Dendritic cell treated with granulocyte-macrophage colony-stimulating factor and Interleukin-4, amounts not matched to agents 40 ng/mL and 50 ng/mL, for 4 days (primary cell): ENCODE measurements around the gene SNTB2.

ENCODE experiments used
- H3K27ac Mint-ChIP-seq: one replicate; pipeline ENCODE4 v1.8.0; 2022; ENCODE audit warnings: mild to moderate bottlenecking, mixed read lengths
- H3K27me3 Mint-ChIP-seq: one replicate; pipeline ENCODE4 v1.8.0; 2022; ENCODE audit warnings: mild to moderate bottlenecking, mixed read lengths
- H3K36me3 Mint-ChIP-seq: one replicate; pipeline ENCODE4 v1.8.0; 2022; ENCODE audit warnings: low read depth, mixed read lengths
- H3K4me1 Mint-ChIP-seq: one replicate; pipeline ENCODE4 v1.8.0; 2022; ENCODE audit warnings: low read depth, mixed read lengths
- H3K4me3 Mint-ChIP-seq: one replicate; pipeline ENCODE4 v1.8.0; 2022; ENCODE audit warnings: mild to moderate bottlenecking, moderate library complexity, mixed read lengths
- H3K9me3 Mint-ChIP-seq: one replicate; pipeline ENCODE4 v1.8.0; 2022; ENCODE audit warnings: mixed read lengths
- intact Hi-C: fragments of 100-400 bp; cut with micrococcal nuclease; formaldehyde crosslinking; loops from one replicate; pipeline ENCODE4 v1.15.0; 2022

The SNTB2 gene

GRCh38 chr16:69315486-69316311 is 128.7 kb downstream of the SNTB2 start:
- H3K4me1 Mint-ChIP-seq = peaks cover 24% of the 10 kb centered on the region
- H3K27me3 Mint-ChIP-seq = no peaks in the 10 kb centered on the region
- no peak overlapping the region for H3K27ac Mint-ChIP-seq
- no peak overlapping the region for H3K4me3 Mint-ChIP-seq
- intact Hi-C loops = no loop called here
- H3K36me3 Mint-ChIP-seq = peaks cover 85% of the 10 kb centered on the region
- H3K9me3 Mint-ChIP-seq = no peaks in the 10 kb centered on the region

- Mint-ChIP-seq H3K36me3 (peaks cover 93% of the 10 kb centered on the region), H3K27me3 (no peaks in the 10 kb centered on the region), H3K4me3 (no peak overlapping the region), H3K9me3 (no peaks in the 10 kb centered on the region), H3K4me1 (peaks cover 24% of the 10 kb centered on the region), H3K27ac (no peak overlapping the region)
- intact Hi-C loops = no loop called here
Measured at GRCh38 chr16:69316595-69317034, 129.7 kb downstream of the SNTB2 start.

DNA sequence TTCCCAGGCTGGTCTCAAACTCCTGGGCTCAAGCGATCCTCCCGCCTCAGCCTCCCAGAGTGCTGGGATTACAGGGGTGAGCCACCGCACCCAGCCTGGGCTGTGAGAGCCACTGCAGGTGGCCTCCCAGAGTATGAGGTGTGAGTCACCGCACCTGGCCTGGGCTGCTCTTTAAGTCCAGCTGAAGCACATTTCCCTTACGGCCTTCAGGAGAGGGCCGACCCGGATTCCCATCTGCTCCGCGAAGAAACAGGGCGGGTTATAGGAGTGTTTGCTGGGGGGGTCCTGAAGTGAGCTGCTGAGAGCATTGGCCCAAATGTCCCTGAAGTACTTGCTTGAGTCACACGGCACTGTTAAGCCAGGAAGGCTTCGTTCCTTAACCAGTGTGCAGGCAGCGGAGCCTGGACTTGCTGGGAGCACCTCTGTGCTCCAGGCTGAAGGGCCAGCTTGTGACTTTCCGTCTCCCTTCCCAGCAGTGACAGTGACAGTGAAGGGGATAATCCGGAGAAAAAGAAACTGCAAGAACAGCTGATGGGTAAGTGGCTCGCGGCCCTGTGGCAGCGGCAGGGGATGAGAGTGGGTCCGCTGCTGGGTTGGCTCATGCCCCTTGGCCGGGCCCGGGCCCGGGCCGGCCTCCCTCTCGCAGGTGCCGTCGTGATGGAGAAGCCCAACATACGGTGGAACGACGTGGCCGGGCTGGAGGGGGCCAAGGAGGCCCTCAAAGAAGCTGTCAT is 131.4 kb downstream of the SNTB2 start:
- H3K27ac Mint-ChIP-seq = no peak overlapping the region
- no peaks in the 10 kb centered on the region for H3K9me3 Mint-ChIP-seq
- H3K36me3 Mint-ChIP-seq = peaks cover 100% of the 10 kb centered on the region
- H3K4me3 Mint-ChIP-seq = no peak overlapping the region
- no peaks in the 10 kb centered on the region for H3K27me3 Mint-ChIP-seq
- peaks cover 15% of the 10 kb centered on the region for H3K4me1 Mint-ChIP-seq
- intact Hi-C loops = no loop called here

DNA sequence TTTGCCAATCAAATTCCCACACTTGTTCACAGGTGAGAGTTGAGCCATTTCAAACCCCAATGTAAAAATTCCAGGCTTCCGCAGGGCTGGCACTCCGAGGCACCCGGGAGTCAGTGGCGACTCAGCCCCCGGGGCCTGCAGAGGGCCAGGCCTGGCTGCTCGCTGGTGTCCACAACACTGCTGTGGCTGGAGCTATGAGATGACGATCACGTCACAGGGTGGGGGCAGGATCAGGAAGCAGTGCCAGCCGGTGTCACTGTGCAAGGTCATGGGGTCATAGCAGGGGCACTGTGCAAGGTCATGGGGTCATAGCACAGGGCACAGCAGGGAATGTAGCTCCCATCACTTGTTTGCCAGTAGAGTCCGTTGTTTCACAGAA is 131.9 kb downstream of the SNTB2 start:
- H3K27ac Mint-ChIP-seq = no peak overlapping the region
- peaks cover 15% of the 10 kb centered on the region for H3K4me1 Mint-ChIP-seq
- intact Hi-C loops = no loop called here
- no peaks in the 10 kb centered on the region for H3K9me3 Mint-ChIP-seq
- H3K4me3 Mint-ChIP-seq = no peak overlapping the region
- H3K27me3 Mint-ChIP-seq = no peaks in the 10 kb centered on the region
- H3K36me3 Mint-ChIP-seq = peaks cover 100% of the 10 kb centered on the region

DNA sequence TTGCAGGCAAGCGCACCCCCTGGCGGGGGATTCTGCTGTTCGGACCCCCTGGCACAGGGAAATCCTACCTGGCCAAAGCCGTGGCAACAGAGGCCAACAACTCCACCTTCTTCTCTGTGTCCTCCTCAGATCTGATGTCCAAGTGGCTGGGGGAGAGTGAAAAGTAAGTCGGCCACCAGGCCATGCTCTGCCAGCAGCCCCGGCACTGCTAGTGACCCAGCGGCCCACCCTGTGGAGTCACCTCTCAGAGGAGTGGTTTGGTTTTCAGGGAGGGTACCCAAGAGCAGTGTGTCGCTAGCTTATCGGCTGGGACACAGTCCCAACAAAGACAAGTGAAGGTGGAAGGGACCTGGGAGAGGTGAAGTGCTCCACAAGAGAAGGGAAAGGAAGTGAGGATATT is 132.4 kb downstream of the SNTB2 start:
- Mint-ChIP-seq H3K27me3 (no peaks in the 10 kb centered on the region), H3K4me1 (peaks cover 17% of the 10 kb centered on the region), H3K9me3 (no peaks in the 10 kb centered on the region), H3K4me3 (no peak overlapping the region), H3K27ac (no peak overlapping the region), H3K36me3 (peaks cover 100% of the 10 kb centered on the region)
- intact Hi-C loops = no loop called here

DNA sequence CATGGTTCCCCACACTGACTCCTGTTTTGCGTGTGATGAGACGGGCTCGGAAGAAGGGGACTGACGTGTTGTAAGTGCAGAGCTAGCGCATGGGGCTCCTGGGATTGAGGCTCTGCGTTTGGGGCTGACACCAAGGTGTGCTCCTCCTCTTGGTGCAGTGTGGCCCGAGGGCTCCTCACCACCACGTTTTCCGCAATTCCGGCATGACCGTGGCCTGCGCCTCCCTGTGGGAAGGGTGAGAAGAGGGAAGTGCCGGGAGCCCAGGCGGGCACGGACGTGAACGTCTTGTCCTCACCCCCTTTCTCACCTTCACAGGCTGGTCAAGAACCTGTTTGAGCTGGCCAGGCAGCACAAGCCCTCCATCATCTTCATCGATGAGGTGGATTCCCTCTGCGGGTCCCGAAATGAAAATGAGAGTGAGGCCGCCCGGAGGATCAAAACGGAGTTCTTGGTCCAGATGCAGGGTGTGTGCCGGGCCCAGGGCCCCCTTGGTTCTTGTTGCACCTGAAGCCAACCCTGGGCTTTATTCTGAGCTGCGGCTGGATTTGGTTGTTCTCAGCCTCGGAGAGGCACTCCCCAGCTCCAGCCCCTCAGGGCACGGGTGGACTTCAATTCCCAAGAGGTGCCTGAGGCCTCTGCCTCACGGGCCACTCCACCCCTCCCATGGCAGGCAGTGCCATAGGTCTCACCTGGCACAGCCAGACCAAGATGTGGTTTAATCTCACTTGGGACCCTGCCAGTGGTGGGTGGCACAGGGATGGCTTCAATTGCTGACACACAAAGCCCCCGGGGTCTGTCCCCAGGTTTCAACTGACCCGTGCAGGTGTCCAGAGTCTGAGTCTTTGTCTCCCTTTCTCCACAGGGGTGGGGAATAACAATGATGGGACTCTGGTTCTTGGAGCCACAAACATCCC is 133.1 kb downstream of the SNTB2 start:
- Mint-ChIP-seq H3K4me1 (peaks cover 24% of the 10 kb centered on the region), H3K4me3 (no peak overlapping the region), H3K9me3 (no peaks in the 10 kb centered on the region), H3K27ac (no peak overlapping the region), H3K36me3 (peaks cover 100% of the 10 kb centered on the region), H3K27me3 (no peaks in the 10 kb centered on the region)
- intact Hi-C loops = no loop called here

DNA sequence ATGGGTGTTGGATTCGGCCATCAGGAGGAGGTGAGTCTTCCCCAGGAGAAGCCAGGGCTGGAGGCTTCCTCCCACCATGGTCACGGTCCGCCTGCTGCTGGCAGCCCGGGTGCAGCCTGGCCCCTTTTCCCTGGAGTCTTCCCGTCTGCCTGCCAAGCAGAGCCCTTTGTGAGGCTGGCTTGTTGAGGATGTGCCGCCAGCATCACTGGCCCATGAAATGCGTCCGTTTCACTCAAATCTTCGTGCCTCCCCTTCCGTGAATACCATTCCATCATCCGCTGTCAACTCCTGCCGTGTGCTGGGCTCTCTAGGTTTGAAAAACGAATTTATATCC is 133.7 kb downstream of the SNTB2 start:
- intact Hi-C loops = no loop called here
- H3K27me3 Mint-ChIP-seq = no peaks in the 10 kb centered on the region
- no peak overlapping the region for H3K27ac Mint-ChIP-seq
- peaks cover 100% of the 10 kb centered on the region for H3K36me3 Mint-ChIP-seq
- H3K4me3 Mint-ChIP-seq = no peak overlapping the region
- no peaks in the 10 kb centered on the region for H3K9me3 Mint-ChIP-seq
- H3K4me1 Mint-ChIP-seq = peaks cover 27% of the 10 kb centered on the region

- Mint-ChIP-seq H3K9me3 (no peaks in the 10 kb centered on the region), H3K27ac (no peak overlapping the region), H3K36me3 (peaks cover 100% of the 10 kb centered on the region), H3K27me3 (no peaks in the 10 kb centered on the region), H3K4me1 (peaks cover 31% of the 10 kb centered on the region), H3K4me3 (no peak overlapping the region)
- intact Hi-C loops = no loop called here
Measured at GRCh38 chr16:69321080-69321479, 134.1 kb downstream of the SNTB2 start.

DNA sequence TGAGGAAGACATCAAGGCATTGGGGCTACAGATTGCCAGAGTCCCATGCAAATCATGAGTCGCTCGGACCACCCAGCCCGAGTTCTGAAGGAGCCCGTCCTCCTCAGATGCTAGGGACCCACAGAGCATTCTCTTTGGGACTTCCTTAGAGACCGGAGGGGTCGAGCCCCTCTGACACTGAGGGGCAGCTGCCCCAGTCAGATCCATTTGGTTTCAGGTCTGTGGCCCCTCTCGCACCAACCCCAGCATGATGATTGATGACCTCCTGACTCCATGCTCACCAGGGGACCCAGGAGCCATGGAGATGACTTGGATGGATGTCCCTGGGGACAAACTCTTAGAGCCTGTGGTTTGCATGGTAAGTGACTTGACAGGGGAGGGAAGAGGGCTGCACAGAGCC is 135.4 kb downstream of the SNTB2 start:
- intact Hi-C loops = no loop called here
- Mint-ChIP-seq H3K4me3 (no peak overlapping the region), H3K36me3 (peaks cover 100% of the 10 kb centered on the region), H3K27ac (no peak overlapping the region), H3K4me1 (peaks cover 32% of the 10 kb centered on the region), H3K9me3 (no peaks in the 10 kb centered on the region), H3K27me3 (no peaks in the 10 kb centered on the region)

DNA sequence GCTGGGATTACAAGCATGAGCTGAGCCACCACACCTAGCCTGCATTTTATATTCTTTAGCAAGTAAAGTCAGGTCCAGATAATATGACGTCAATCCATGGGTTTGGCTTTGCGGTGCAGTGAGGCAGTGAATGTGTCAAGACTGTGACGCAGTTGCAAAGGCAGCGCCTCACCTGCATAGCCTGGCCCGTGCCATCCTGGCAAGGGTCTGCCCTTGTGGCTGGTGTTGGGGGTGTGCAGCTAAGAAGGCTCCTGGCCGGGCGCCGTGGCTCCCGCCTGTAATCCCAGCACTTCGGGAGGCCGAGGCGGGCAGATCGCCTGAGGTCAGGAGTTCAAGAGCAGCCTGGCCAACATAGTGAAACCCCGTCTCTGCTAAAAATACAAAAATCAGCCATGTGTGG is 136.5 kb downstream of the SNTB2 start:
- H3K27ac Mint-ChIP-seq = no peak overlapping the region
- H3K27me3 Mint-ChIP-seq = no peaks in the 10 kb centered on the region
- H3K4me3 Mint-ChIP-seq = no peak overlapping the region
- intact Hi-C loops = no loop called here
- peaks cover 36% of the 10 kb centered on the region for H3K4me1 Mint-ChIP-seq
- H3K36me3 Mint-ChIP-seq = peaks cover 95% of the 10 kb centered on the region
- no peaks in the 10 kb centered on the region for H3K9me3 Mint-ChIP-seq

- Mint-ChIP-seq H3K27me3 (no peaks in the 10 kb centered on the region), H3K27ac (peak overlapping the region; percentile 40), H3K9me3 (no peaks in the 10 kb centered on the region), H3K36me3 (peaks cover 95% of the 10 kb centered on the region), H3K4me1 (peaks cover 42% of the 10 kb centered on the region), H3K4me3 (no peak overlapping the region)
- intact Hi-C loops = no loop called here
Measured at GRCh38 chr16:69324013-69324531, 137.1 kb downstream of the SNTB2 start.

DNA sequence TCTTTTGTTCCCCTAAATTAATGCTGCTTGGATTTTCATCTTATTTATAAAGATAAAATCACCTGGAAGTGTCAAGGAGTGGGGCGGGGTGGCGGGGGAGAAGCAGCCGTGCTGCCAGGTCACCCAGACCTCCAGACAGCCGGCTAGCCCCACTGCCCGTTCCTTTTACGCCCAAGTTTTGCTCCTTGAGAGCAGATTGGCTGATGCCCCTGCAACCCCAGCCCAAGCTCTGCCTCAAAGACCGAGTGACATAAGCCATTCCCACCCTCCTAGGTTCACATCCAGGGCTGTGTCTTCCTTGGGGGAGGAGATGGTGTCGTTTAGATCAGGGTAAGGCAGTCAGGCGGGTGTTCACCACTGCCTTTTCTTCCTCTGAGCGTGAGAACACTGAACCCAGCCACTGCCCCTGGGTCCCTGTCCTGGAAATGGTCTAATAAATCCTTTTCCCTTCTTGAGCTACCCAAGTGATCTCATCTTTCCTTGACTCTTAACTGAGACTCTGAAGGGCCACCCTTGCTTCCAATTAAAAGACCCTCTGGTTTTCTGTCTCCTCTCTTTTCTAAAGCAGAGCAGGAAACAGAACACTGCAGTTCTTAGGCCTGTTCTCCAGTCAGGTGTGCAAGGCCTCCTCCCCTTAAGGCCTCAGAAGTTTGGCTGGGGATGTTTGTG is 137.8 kb downstream of the SNTB2 start:
- peaks cover 49% of the 10 kb centered on the region for H3K4me1 Mint-ChIP-seq

DNA sequence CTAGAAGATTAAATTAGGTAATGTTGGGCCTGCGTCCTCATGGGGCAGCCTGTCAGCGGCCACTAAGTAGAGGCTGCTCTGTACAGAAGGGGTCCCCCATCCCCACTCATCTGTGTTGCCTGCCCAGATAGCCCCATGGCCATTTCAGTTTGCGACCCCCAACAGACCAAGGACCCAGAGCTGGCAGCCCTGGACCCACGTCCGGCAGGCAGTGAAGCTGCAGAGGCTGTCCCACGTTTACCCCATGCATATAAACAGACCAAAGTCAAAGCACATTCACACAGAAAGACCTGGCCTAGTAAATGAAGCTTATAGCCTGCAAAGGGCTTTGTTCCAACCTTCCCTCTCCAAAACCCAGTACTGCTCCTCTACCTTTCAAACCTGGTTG is 138.8 kb downstream of the SNTB2 start:
- Mint-ChIP-seq H3K27ac (no peak overlapping the region), H3K4me3 (no peak overlapping the region), H3K4me1 (peaks cover 53% of the 10 kb centered on the region), H3K9me3 (no peaks in the 10 kb centered on the region), H3K27me3 (no peaks in the 10 kb centered on the region), H3K36me3 (peaks cover 87% of the 10 kb centered on the region)
- intact Hi-C loops = no loop called here

More for the DNA sequence above, 137.8 kb downstream of the SNTB2 start:
- no peaks in the 10 kb centered on the region for H3K9me3 Mint-ChIP-seq
- H3K27ac Mint-ChIP-seq = peak overlapping the region; percentile 40
- intact Hi-C loops = no loop called here
- no peak overlapping the region for H3K4me3 Mint-ChIP-seq
- no peaks in the 10 kb centered on the region for H3K27me3 Mint-ChIP-seq
- peaks cover 95% of the 10 kb centered on the region for H3K36me3 Mint-ChIP-seq
